Stimulated activated CD8-positive, alpha-beta memory T cell treated with anti-CD3 and anti-CD28 coated beads, Interleukin-12 subunit alpha, Interleukin-12 subunit beta, amount 100 ng/mL, for 24 hours (primary cell): Measurements from ENCODE around the gene HTT.

ENCODE experiments used
- DNase-seq: peaks from one replicate; pipeline ENCODE4 v3.0.0-alpha.2; 2020; ENCODE audit errors: extremely low read depth

HTT gene

DNA sequence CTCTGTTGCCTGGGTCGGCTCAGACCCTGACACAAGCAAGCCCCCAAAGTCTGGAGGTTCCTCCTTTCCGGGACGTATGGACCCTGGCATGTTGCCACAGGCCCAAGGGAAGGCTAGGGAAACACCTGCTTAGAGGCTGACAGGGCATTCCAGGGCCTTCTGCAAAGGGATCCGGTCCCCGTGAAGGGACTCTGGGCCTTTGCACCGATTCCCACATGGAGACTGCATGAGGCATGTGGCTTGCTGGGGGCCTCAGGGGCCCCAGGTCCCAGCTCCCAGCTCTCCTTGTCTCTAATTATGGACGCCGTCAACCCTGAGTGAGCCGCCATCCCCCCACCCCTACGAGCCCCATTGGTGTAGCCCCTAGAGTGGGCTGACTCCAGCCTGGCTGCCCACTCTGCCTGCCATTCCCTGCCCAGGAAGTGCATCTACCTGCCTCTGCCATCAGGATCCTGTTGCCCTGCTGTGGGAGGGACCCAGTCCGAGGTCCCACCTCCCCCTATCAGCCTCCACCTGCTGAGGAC lies 214.2 kb downstream of the HTT start:
- no peak for DNase-seq

DNA sequence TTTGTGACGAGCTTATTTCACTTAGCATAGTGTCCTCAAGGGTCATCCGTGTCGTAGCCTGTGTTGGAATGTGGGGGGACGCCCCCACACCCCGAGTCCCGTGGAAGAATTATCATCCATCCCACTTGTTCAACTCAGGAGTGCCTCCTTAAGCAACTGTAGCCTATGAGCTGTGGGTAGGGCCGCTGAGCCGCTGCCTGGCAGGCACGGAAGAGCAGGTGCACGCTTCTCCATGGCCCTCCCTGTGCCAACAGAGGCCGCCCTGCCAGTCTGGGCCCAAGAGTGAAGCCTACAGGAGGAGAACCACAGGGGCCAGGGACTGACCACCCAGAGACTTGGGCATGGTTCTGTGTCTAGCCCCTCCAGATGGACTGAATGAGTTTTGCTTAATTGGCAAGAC lies 216.0 kb downstream of the HTT start:
- DNase-seq: no peak

GRCh38 chr4:3290889-3291321 lies 216.4 kb downstream of the HTT start:
- DNase-seq: no peak

DNA sequence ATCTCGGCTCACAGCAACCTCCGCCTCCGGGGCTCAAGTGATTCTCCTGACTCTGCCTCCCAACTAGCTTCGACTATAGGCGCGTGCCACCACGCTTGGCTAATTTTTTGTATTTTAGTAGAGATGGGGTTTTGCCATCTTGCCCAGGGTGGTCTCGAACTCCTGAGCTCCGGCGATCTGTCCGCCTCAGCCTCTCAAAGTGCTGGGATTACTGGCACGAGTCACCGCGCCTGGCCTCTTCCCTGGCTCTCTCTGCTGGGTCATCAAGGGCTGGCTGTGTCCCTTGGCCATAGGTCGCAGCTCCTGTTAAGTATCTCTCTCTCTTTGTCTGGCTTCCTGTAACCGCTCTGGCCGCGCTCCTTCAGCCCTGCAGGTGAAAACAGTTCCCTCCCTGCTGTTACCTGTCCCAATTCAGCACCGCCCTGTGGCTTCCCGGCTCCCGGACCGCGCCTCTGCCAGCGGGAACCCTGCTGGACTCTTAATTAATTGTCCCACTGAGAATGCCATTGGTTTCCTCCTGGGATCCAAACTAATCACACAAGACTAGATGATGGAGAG lies 217.0 kb downstream of the HTT start:
- DNase-seq: no peak

GRCh38 chr4:3291969-3292570 lies 217.6 kb downstream of the HTT start:
- no peak for DNase-seq

DNA sequence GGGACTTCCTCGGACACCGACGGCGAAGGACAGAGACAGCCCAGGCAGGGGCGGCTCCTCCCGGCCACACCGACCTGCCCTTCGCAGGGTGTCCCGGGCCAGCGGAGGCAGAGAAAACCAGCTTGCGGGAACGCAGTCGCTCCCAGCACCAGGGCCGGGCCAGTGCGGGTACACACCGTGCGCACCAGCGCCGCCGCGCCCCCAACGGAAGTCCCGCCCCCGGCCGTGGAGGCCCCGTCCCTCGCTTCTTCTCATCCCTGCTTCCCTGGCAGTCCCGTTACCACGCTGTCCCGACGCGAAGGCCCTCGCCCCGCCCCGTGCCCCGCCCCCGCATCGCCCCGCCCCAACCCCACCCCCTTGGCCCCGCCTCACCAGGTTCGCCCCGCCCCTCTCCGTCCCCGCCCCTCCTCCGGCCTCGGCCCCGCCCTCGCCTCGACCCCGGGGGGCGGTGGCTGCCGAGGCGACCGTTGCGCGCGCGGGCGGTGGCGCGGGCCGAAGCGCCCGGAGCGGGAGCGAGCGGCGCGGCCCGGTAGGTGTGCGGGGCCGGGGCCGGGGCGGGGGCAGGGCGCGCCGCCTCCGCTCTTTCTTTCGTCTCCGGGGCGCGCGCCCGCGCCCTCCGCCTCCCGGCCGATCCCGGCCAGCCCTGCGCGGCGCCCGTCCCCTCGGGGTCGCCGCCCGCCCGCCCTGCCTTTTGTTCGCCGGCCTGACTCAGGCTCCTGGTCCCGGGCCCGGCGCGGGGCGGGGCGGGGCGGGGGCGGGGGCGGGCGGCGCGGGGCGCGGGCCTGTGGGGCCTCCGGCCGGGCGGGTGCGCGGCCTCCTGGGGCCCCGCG lies 218.3 kb downstream of the HTT start, which contains the start of gene RGS12:
Gene RGS12 (plus strand): TSS at position 451 of the 830 bp plus-strand sequence. CDS start 23,150 bp downstream, outside the sequence.
- DNase-seq: peak; percentile 73
